ENCODE results near the gene SLC39A5. TPM values are rescaled to one million over a fixed set of nuclear protein-coding genes. Genes with fewer than 3 reads are reported as not detected.

The SLC39A5 gene
- total RNA-seq, 2 donors from 2014 or later = 158 to 163 TPM

DNA sequence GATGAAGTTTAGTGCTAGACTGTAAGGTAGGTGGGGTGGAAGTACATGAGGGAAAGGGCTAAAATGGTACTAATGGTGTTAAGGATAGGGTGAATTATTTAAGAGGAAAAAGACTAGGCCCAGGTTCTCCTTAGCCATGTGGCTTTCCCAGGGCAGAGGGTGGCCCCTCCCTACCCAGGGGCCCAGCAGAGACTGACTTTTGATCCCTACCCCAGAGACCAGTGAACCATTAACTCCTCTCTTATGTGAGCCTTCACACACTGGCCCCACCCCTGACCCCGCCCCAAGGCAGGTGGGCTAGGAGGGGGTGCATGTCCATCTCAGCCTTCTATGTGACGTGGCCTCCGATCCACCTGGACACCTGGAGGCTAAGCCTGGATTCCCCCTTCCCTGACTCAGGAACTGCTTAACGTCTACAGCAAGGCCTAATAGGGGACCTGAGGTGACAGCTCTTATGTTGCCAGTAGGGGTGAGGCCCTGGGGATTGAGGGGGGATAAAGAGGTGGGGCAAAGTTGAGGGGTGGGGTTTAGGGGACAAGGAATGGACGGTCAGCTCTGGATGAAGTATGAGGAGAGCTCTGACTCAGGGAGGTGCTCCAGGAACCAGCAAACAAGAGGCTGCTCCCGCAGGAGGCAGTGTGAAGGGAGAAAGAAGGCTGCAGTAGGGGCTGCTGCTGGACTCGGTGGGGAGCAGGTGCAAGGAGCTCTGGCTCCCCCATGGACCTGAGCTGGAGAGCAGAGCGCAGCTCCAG is 757 bp downstream of the SLC39A5 start:
- no peaks in the 10 kb centered on the region for H3K27me3 ChIP-seq
- H3K27ac ChIP-seq = peak overlapping the region; percentile 75
- H3K9ac ChIP-seq (ENCODE audit: low read depth in 2 of 2, low read length in 2 of 2) = peak overlapping the region; percentile 70 to 89

DNA sequence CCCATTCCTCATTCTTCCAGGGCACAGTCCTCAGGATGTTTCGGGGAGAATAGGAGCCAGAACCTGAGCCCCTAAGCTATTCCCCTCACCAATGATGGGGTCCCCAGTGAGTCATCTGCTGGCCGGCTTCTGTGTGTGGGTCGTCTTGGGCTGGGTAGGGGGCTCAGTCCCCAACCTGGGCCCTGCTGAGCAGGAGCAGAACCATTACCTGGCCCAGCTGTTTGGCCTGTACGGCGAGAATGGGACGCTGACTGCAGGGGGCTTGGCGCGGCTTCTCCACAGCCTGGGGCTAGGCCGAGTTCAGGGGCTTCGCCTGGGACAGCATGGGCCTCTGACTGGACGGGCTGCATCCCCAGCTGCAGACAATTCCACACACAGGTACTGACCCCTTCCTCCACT is 1.3 kb downstream of the SLC39A5 start:
- H3K9me3 ChIP-seq = no peaks in the 10 kb centered on the region
- H3K27me3 ChIP-seq = no peaks in the 10 kb centered on the region
- no peak for DNase-seq
- no peaks in the 10 kb centered on the region for H3K36me3 ChIP-seq
- peak overlapping the region; percentile 70 to 89 for H3K9ac ChIP-seq (ENCODE audit: low read depth in 2 of 2, low read length in 2 of 2)
- peak overlapping the region; percentile 41 for H3K4me3 ChIP-seq
- intact Hi-C loops (cut with DNase I) = no loop called here
- peak overlapping the region; percentile 75 for H3K27ac ChIP-seq
- H3K4me1 ChIP-seq = no peaks in the 10 kb centered on the region
- TF ChIP-seq, protein P1, sequence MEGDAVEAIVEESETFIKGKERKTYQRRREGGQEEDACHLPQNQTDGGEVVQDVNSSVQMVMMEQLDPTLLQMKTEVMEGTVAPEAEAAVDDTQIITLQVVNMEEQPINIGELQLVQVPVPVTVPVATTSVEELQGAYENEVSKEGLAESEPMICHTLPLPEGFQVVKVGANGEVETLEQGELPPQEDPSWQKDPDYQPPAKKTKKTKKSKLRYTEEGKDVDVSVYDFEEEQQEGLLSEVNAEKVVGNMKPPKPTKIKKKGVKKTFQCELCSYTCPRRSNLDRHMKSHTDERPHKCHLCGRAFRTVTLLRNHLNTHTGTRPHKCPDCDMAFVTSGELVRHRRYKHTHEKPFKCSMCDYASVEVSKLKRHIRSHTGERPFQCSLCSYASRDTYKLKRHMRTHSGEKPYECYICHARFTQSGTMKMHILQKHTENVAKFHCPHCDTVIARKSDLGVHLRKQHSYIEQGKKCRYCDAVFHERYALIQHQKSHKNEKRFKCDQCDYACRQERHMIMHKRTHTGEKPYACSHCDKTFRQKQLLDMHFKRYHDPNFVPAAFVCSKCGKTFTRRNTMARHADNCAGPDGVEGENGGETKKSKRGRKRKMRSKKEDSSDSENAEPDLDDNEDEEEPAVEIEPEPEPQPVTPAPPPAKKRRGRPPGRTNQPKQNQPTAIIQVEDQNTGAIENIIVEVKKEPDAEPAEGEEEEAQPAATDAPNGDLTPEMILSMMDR (IDR thresholded peaks at IDR 0.05) = no peak

More for the DNA sequence above, 757 bp downstream of the SLC39A5 start:
- Histone ChIP-seq H3K36me3 (no peaks in the 10 kb centered on the region), H3K4me3 (peak overlapping the region; percentile 41), H3K4me1 (no peaks in the 10 kb centered on the region), H3K9me3 (no peaks in the 10 kb centered on the region)
- intact Hi-C loops (cut with DNase I) = no loop called here
- peak; percentile 92 for DNase-seq
- TF ChIP-seq, protein P1 (IDR thresholded peaks at IDR 0.05) = no peak

- H3K4me3 ChIP-seq = no peak overlapping the region
- H3K36me3 ChIP-seq = no peaks in the 10 kb centered on the region
- TF ChIP-seq, protein P1 (IDR thresholded peaks at IDR 0.05) = no peak
- H3K27me3 ChIP-seq = no peaks in the 10 kb centered on the region
- no peaks in the 10 kb centered on the region for H3K9me3 ChIP-seq
- no peaks in the 10 kb centered on the region for H3K4me1 ChIP-seq
- intact Hi-C loops (cut with DNase I) = no loop called here
- H3K9ac ChIP-seq (ENCODE audit: low read depth in 2 of 2, low read length in 2 of 2) = no peak overlapping the region
- H3K27ac ChIP-seq = no peak overlapping the region
- DNase-seq = no peak
Observed at GRCh38 chr12:56234746-56235436, 5.0 kb downstream of the SLC39A5 start.

GRCh38 chr12:56236091-56236490 is 6.2 kb downstream of the SLC39A5 start:
- Histone ChIP-seq H3K4me3 (no peak overlapping the region), H3K4me1 (no peaks in the 10 kb centered on the region), H3K9ac (ENCODE audit: low read depth in 2 of 2, low read length in 2 of 2) (no peak overlapping the region), H3K36me3 (no peaks in the 10 kb centered on the region), H3K27me3 (no peaks in the 10 kb centered on the region), H3K27ac (no peak overlapping the region), H3K9me3 (no peaks in the 10 kb centered on the region)
- intact Hi-C loops (cut with DNase I) = no loop called here
- TF ChIP-seq, protein P1 (IDR thresholded peaks at IDR 0.05) = no peak
- DNase-seq = no peak

DNA sequence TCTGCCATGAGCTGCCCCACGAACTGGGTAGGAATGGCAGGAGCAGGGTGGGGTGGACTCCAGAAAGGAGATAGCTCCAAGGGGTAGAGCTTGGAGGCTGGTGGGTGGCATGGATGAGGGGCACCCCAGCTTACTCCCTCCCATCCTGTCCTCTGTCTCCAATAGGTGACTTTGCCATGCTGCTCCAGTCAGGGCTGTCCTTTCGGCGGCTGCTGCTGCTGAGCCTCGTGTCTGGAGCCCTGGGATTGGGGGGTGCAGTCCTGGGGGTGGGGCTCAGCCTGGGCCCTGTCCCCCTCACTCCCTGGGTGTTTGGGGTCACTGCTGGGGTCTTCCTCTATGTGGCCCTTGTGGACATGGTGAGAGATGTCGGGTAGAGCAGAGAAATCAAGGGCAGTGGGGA is 7.1 kb downstream of the SLC39A5 start:
- Histone ChIP-seq H3K4me1 (no peaks in the 10 kb centered on the region), H3K9me3 (no peaks in the 10 kb centered on the region), H3K4me3 (no peak overlapping the region), H3K9ac (ENCODE audit: low read depth in 2 of 2, low read length in 2 of 2) (no peak overlapping the region), H3K27ac (no peak overlapping the region), H3K27me3 (no peaks in the 10 kb centered on the region), H3K36me3 (no peaks in the 10 kb centered on the region)
- DNase-seq = no peak
- TF ChIP-seq, protein P1 (IDR thresholded peaks at IDR 0.05) = no peak
- intact Hi-C loops (cut with DNase I) = no loop called here

Data from colonic mucosa (tissue), 4 donors.